ENCODE data around the gene KIAA2012. TPM values are rescaled to one million over a fixed set of nuclear protein-coding genes. Genes with fewer than 3 reads are reported as not detected.

Gene KIAA2012
- total RNA-seq, 1 donor from 2014 or later = not detected

GRCh38 chr2:202044777-202045176 lies 28.3 kb upstream of the KIAA2012 start:
- no peak overlapping the region for H3K4me3 Mint-ChIP-seq (ENCODE audit: low read depth)
- peaks cover 19% of the 10 kb centered on the region for H3K4me1 Mint-ChIP-seq (ENCODE audit: low read depth)
- no peaks in the 10 kb centered on the region for H3K36me3 Mint-ChIP-seq (ENCODE audit: insufficient read depth)
- H3K27ac Mint-ChIP-seq = no peak overlapping the region
- no peak for TF ChIP-seq CTCF (IDR thresholded peaks at IDR 0.05; ENCODE audit: unreplicated experiment)
- DNase-seq (ENCODE audit: low spot score, unreplicated experiment) = no peak
- no peaks in the 10 kb centered on the region for H3K27me3 Mint-ChIP-seq
- H3K9me3 Mint-ChIP-seq (ENCODE audit: low read depth) = no peaks in the 10 kb centered on the region

GRCh38 chr2:202046572-202046971 lies 26.5 kb upstream of the KIAA2012 start:
- Mint-ChIP-seq H3K4me3 (ENCODE audit: low read depth) (no peak overlapping the region), H3K27ac (no peak overlapping the region), H3K36me3 (ENCODE audit: insufficient read depth) (no peaks in the 10 kb centered on the region), H3K9me3 (ENCODE audit: low read depth) (no peaks in the 10 kb centered on the region), H3K27me3 (no peaks in the 10 kb centered on the region), H3K4me1 (ENCODE audit: low read depth) (peaks cover 11% of the 10 kb centered on the region)
- no peak for DNase-seq (ENCODE audit: low spot score, unreplicated experiment)
- TF ChIP-seq CTCF (IDR thresholded peaks at IDR 0.05; ENCODE audit: unreplicated experiment) = no peak

DNA sequence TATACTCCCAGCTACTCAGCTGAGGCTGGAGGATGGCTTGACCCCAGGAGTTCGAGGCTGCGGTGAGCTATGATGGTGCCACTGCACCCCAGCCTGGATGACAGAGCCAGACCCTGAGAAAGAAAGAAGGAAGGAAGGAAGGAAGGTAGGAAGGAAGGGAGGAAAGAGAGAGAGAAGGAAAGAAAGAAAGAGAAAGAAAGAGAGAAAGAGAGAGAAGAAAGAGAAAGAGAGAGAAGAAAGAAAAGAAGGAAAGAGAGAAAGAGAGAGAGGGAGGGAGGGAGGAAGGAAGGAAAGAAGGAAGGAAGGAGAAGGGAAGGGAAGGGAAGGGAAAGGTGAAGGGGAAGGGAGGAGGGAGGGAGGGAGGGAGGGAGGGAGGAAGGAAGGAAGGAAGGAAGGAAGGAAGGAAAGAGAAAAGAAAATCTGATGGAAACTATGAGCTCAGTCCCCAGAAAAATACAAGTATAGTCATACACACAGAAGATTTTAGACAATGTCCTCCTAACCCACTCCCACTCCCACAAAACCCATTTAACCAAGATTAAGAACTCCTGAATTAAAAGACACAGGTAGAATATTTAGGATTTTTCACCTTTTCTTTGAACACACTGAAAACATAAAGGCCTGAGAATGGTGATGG lies 23.8 kb upstream of the KIAA2012 start:
- no peak for DNase-seq (ENCODE audit: low spot score, unreplicated experiment)
- no peak for TF ChIP-seq CTCF (IDR thresholded peaks at IDR 0.05; ENCODE audit: unreplicated experiment)
- Mint-ChIP-seq H3K36me3 (ENCODE audit: insufficient read depth) (no peaks in the 10 kb centered on the region), H3K27me3 (peaks cover 4% of the 10 kb centered on the region), H3K27ac (peak overlapping the region; percentile 9), H3K4me3 (ENCODE audit: low read depth) (no peak overlapping the region), H3K4me1 (ENCODE audit: low read depth) (peaks cover 12% of the 10 kb centered on the region), H3K9me3 (ENCODE audit: low read depth) (no peaks in the 10 kb centered on the region)

DNA sequence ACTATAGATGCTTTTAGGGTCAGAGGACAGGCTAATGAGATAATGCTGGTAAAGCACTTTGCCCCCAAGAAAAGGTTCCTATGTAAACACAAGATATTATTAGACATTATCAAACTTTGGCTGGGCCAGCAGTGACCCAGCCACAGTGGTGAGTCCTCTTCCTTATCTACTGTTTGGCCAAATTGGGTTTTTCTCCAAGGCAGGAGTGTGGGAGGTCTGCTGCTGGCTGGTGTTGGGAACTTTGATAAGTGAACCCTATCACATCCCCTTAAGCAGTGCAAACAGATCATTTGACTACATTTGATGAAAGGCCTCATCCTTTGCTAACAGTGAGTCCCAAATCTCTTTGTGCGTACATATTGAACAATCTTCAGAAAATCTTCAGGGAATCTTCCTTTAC lies 23.2 kb upstream of the KIAA2012 start:
- no peak for DNase-seq (ENCODE audit: low spot score, unreplicated experiment)
- TF ChIP-seq CTCF (IDR thresholded peaks at IDR 0.05; ENCODE audit: unreplicated experiment) = no peak
- peak overlapping the region; percentile 40 for H3K27ac Mint-ChIP-seq
- H3K4me3 Mint-ChIP-seq (ENCODE audit: low read depth) = no peak overlapping the region
- H3K9me3 Mint-ChIP-seq (ENCODE audit: low read depth) = no peaks in the 10 kb centered on the region
- H3K27me3 Mint-ChIP-seq = peaks cover 4% of the 10 kb centered on the region
- no peaks in the 10 kb centered on the region for H3K36me3 Mint-ChIP-seq (ENCODE audit: insufficient read depth)
- peaks cover 18% of the 10 kb centered on the region for H3K4me1 Mint-ChIP-seq (ENCODE audit: low read depth)

DNA sequence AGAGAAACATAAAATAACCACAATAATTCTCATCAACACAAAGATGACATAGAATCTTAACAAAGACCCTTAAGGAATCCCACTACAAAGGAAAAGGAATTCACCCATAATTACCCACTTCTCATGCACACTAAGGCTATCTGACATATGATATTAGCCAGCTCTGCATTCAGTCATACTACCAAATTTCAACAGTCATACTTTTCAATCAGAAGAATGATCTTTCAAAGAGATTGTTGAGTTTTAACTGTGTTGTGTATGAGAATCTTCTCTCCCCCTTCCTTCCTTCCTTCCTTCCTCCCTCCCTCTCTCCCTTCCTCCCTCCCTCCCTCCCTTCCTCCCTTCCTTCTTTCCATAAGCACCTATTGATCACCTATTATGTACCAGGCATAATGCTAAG lies 22.4 kb upstream of the KIAA2012 start:
- Mint-ChIP-seq H3K27me3 (peaks cover 4% of the 10 kb centered on the region), H3K9me3 (ENCODE audit: low read depth) (no peaks in the 10 kb centered on the region), H3K4me1 (ENCODE audit: low read depth) (peaks cover 19% of the 10 kb centered on the region), H3K4me3 (ENCODE audit: low read depth) (no peak overlapping the region), H3K27ac (no peak overlapping the region), H3K36me3 (ENCODE audit: insufficient read depth) (no peaks in the 10 kb centered on the region)
- DNase-seq (ENCODE audit: low spot score, unreplicated experiment) = no peak
- no peak for TF ChIP-seq CTCF (IDR thresholded peaks at IDR 0.05; ENCODE audit: unreplicated experiment)
